ENCODE results near the gene SLC26A1. TPM values are rescaled to one million over a fixed set of nuclear protein-coding genes. Genes with fewer than 3 reads are reported as not detected.

SLC26A1 gene
- total RNA-seq, 1 experiment from 2014 or later: 0.85 TPM

GRCh38 chr4:1023075-1023640 lies 30.0 kb upstream of the SLC26A1 start:
- H3K9me3 Mint-ChIP-seq: no peaks in the 10 kb centered on the region
- no peaks in the 10 kb centered on the region for H3K27me3 Mint-ChIP-seq (ENCODE audit: low read depth)
- ChIA-PET CTCF (no interaction called here), POLR2A (interaction anchor here (0.5 kb wide), 1 partner anchor 130 kb away, joined by 10 read pairs; no protein-coding TSS in a partner anchor)
- no peak overlapping the region for H3K27ac Mint-ChIP-seq
- ATAC-seq (no peak), DNase-seq (ENCODE audit: low spot score) (no peak)
- peaks cover 12% of the 10 kb centered on the region for H3K36me3 Mint-ChIP-seq
- TF ChIP-seq CTCF (IDR thresholded peaks at IDR 0.05) (no peak), ZNF263 (CRISPR knock-in tag; IDR thresholded peaks at IDR 0.05; ENCODE audit: low read depth) (no peak), GRHL2 (CRISPR knock-in tag; IDR thresholded peaks at IDR 0.05; ENCODE audit: insufficient replicate concordance, severe bottlenecking) (no peak), ZNF232 (CRISPR knock-in tag; IDR thresholded peaks at IDR 0.05) (no peak)
- no peak overlapping the region for H3K4me3 Mint-ChIP-seq
- no peaks in the 10 kb centered on the region; the same call in 1 of the 2 replicates for H3K4me1 Mint-ChIP-seq

GRCh38 chr4:1022739-1023066 lies 29.5 kb upstream of the SLC26A1 start:
- TF ChIP-seq TCF7 (CRISPR knock-in tag; IDR thresholded peaks at IDR 0.05; ENCODE audit: low read depth) (no peak), SOX15 (CRISPR knock-in tag; IDR thresholded peaks at IDR 0.05) (no peak), ZNF512 (CRISPR knock-in tag; IDR thresholded peaks at IDR 0.05; ENCODE audit: borderline replicate concordance) (no peak), NFYB (CRISPR knock-in tag; conservative IDR thresholded peaks at IDR 0.05; ENCODE audit: low read depth) (no peak), ZNF121 (CRISPR knock-in tag; IDR thresholded peaks at IDR 0.05) (no peak), MAX (CRISPR knock-in tag; IDR thresholded peaks at IDR 0.05) (no peak), CREB1 (CRISPR knock-in tag; IDR thresholded peaks at IDR 0.05) (no peak), RORB (CRISPR knock-in tag; IDR thresholded peaks at IDR 0.05) (no peak), AR (CRISPR knock-in tag; IDR thresholded peaks at IDR 0.05) (no peak), PREB (CRISPR knock-in tag; IDR thresholded peaks at IDR 0.05; ENCODE audit: borderline replicate concordance) (no peak), IRF2 (CRISPR knock-in tag; IDR thresholded peaks at IDR 0.05; ENCODE audit: borderline replicate concordance, low read depth) (no peak), ZNF416 (CRISPR knock-in tag; IDR thresholded peaks at IDR 0.05) (no peak), ZNF317 (CRISPR knock-in tag; IDR thresholded peaks at IDR 0.05; ENCODE audit: borderline replicate concordance, low read depth) (no peak), E2F4 (CRISPR knock-in tag; IDR thresholded peaks at IDR 0.05; ENCODE audit: borderline replicate concordance, low read depth) (no peak)
- ATAC-seq (no peak), DNase-seq (ENCODE audit: low spot score) (no peak)
- Mint-ChIP-seq H3K27me3 (ENCODE audit: low read depth) (no peaks in the 10 kb centered on the region), H3K4me1 (no peaks in the 10 kb centered on the region; the same call in 1 of the 2 replicates), H3K36me3 (peaks cover 12% of the 10 kb centered on the region), H3K27ac (no peak overlapping the region), H3K9me3 (no peaks in the 10 kb centered on the region), H3K4me3 (no peak overlapping the region)
- ChIA-PET CTCF (no interaction called here), POLR2A (interaction anchor here (0.5 kb wide), 1 partner anchor 130 kb away, joined by 10 read pairs; no protein-coding TSS in a partner anchor)
